ENCODE measurements around the gene MGAT4A. TPM values are rescaled to one million over a fixed set of nuclear protein-coding genes. Genes with fewer than 3 reads are reported as not detected.

The MGAT4A gene
- polyA plus RNA-seq, 4 donors: 30.0 to 35.1 (median 33.0) TPM

DNA sequence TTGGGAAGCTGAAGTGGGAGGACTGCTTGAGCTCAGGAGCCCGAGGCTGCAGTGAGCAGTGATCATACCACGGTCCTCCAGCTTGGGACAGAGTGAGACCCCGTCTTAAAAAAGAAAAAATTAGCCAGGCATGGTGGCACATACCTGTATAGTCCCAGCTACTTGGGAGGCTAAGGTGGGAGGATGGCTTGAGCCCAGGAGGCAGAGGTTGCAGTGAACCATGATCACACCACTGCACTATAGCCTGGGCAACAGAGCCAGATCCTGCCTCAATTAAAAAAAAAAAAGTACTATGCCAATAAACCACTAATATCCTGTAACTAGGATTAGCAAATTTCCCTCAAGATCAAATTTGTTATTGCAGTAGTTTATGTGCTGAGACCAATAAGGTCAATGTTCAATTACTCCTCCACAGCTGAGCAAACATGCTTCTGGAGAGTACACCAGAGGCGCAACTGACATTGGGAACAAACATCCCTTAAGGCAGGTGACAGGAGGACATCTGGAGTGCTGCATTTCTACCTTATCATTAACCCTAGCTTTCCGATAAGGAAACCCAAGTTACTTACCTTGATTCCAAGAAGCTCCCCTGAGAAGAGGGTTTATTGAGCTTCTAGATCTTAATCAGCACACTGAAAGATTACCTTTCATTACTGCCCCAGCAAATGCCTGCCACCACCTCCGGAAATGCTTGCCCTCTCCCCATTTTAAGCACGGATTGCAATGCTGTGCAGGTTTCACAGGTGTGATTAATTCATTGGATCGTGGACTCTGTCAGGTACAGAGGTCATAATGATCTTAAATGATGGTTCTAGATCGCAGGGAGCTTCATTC lies 26.2 kb downstream of the MGAT4A start:
- DNase-seq (ENCODE audit: low read depth in 4 of 4, low spot score in 3 of 4): no peak

DNA sequence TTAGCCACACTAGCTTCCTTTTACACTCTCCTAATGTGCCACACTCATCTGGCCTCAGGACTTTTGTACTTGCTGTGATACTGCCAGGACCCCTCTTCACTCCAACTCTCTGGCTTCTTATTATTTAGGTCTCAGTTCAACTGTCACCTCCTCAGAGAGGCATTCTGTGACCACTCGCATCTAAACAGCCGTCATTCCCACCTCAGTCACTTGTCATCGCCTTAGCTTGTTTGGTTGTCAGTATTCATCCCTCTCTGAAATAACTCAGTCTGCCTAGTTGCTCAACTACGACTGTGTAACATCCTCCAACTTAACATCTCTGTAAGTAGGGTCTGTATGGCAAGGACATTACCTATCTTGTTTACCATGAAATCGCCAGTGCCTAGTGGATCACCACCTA lies 27.2 kb downstream of the MGAT4A start:
- no peak for DNase-seq (ENCODE audit: low read depth in 4 of 4, low spot score in 3 of 4)

DNA sequence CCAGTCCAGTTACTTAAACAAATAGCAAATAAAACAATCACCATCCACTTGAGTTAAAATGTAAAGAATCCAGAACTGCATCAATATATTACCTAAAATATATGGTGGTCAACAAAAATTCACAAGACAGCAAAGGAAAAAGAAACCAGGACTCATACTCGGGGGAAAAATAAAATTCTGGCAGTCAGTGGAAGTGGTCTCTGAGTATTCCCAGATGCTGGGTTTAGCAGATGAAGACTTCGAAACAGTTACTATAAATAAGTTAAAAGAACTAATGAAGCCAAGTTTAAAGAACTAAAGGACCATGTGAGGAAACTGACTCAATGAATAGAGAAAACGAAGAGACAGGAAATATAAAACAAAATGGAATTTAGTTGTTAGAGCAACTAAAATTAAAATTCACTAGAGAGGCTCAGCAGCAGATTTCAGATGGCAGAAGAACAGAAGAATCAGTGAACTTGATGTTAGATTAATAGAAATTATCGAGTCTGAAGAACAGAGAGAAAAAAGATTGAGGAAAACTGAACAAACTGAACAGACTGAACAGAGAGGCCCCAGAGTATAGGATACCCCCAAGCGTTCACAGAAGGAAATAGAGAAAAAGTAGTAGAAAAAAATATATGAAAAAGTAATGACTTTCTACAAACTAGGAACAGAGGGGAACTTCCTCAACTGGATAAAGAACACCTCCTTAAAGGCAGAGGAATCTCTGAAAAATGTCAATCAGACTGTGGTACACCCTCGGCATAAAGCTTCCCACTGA lies 27.9 kb downstream of the MGAT4A start:
- peak in 3 of 4 donors; percentile 58 to 68 (median 60) for DNase-seq (ENCODE audit: low read depth in 4 of 4, low spot score in 3 of 4)

DNA sequence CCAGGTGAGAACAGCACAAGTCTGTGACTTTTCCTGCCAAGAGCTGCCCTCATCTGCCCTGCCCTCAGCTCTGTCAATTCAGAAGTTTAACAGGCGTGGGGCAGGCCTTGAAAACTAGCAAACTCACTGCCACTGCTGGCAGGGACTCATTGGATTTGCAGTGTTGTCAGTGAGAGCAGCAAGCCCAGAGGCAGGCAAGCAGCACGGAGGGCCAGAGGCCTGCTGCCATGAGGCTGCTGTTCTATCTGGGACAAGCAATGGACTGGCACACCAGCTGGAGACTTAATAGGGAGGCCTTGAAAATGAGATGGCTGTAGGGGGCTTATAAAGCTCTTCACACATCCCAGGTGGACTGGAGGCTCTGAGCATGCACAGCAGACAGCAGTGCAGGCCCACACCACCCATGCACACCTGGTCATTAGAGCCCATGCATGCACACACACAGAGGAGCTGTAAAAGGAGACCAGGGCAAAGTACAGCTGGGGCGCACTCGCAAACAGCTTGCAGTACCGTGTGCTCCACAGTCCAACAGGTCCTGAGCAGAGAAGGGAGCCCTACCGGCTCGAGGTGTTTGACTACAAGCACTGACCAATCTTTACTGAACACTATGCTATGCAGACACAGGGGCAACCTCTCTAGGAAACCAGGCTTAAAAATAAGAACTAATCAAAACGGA lies 28.7 kb downstream of the MGAT4A start:
- peak in 1 of 4 donors; percentile 25 for DNase-seq (ENCODE audit: low read depth in 4 of 4, low spot score in 3 of 4)

GRCh38 chr2:98701230-98701629 lies 29.7 kb downstream of the MGAT4A start:
- DNase-seq (ENCODE audit: low read depth in 4 of 4, low spot score in 3 of 4): no peak

DNA sequence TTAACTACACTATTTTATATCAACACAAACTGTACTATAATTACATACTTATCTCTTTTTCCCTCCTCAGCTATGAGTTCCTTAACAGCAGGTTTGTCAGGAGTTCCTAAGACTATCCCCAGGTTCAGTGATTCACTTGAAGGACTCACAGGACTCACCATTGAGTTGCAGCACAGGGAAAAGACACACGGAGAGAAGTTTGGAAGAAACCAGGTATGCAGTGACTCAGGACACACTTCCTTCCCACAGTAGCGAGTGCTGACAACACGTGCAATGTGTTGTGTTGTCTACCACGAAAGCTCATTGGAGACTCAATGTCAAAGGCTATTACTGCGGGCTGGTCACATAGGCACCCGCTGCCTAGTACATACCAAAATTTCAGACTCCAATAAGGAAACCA lies 32.0 kb downstream of the MGAT4A start:
- no peak for DNase-seq (ENCODE audit: low read depth in 4 of 4, low spot score in 3 of 4)

- DNase-seq (ENCODE audit: low read depth in 4 of 4, low spot score in 3 of 4): no peak
These were observed 33.1 kb downstream of the MGAT4A start for GRCh38 chr2:98697651-98698337.

GRCh38 chr2:98696200-98696599 lies 34.7 kb downstream of the MGAT4A start:
- no peak for DNase-seq (ENCODE audit: low read depth in 4 of 4, low spot score in 3 of 4)

- no peak for DNase-seq (ENCODE audit: low read depth in 4 of 4, low spot score in 3 of 4)
These were observed 35.7 kb downstream of the MGAT4A start for GRCh38 chr2:98695255-98695654.

DNA sequence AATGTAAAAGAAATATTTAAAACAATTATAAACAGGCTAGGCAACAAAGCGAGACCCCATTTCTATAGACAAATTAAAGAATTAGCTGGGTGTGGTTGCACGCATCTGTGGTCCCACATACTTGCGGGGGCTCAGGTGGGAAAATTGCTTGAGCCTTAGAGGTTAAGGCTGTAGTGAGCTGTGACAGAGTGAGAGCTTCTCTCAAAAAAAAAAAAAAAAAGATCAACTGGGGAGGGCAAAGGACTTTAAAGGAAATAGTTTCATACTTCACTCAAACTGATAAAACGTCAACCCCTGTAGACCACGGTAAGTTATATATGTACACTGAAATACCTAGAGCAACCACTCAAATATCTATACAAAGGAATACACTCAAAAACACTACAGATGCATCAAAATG lies 37.5 kb downstream of the MGAT4A start:
- DNase-seq (ENCODE audit: low read depth in 4 of 4, low spot score in 3 of 4): no peak

DNA sequence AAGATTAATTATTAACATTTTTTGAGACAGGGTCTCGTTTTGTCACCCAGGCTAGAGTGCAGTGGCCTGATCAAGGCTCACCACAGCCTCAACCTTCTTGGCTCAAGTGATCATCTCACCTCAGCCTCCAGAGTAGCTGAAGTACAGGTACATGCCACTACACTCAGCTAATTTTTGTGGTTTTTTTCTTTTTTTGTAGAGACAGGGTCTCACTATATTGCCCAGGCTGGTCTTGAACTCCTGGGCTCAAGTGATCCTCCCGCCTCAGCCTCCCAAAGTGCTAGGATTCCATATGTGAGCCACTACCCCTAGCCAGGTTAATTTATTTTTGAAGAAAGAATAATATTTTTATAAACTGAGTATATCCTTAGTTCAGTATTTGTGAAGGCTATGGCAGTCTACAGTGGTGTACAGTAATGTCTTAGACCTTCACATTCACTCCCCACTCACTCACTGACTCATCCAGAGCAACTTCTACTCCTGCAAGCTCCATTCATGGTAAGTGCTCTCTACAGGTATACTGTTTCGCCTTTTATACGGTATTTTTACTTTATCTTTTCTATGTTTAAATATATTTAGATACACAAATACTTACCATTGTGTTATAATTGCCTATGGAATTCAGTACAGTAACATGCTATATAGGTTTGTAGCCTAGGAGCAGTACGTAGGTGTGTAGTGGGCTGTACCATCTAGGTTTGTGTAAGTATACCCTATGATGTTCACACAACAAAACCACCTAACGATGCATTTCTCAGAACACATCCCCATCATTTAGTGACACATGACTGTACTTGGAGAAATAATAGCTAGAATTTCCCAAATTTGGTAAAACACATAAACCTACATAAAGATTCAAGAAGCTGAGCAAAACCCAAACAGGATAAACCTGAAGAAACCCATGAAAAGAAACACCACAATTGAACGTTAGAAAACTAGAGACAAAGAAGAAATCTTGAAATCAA lies 38.6 kb downstream of the MGAT4A start:
- no peak for DNase-seq (ENCODE audit: low read depth in 4 of 4, low spot score in 3 of 4)

- DNase-seq (ENCODE audit: low read depth in 4 of 4, low spot score in 3 of 4): no peak
These were observed 39.6 kb downstream of the MGAT4A start for GRCh38 chr2:98691303-98691702.

DNA sequence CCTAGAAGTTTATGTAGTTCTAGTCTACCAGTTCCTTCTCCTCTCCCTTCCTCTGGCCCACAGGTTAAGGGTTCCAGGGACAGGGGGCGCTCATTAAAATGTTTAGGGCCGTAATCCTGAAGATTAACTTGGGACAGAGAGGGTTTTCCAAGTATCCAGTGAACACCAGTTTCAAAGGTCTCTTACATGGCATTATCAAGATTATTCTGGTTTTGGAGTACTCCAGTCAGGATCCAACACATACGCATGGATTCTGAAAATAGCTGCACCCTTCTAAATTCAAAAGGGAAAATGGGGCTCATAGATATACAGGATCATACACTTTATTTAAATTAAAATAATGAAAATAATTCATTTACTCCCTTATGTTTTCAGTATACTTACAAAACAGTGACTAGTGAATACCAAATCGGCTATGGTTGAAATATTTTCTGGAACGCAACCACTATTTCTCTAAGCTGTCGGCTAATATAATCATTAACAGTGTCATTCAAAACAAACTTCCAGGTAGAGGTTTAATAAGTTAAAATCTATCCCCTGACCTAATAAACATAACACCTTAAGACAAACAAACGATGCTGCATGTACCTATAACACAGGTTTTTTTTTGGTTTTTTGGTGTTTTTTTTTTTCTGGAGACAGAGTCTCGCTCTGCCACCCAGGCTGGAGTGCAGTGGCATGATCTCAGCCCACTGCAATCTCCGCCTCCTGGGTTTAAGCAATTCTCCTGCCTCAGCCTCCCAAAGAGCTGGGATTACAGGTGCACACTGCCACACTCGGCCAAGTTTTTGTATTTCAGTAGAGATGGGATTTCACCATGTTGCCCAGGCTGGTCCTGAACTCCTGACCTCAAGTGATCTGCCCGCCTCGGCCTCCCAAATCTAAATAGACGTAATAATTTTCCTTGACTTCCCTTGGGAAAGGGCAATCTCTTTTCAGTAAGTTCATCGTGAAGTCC lies 44.7 kb downstream of the MGAT4A start:
- peak in 1 of 4 donors; percentile 35 for DNase-seq (ENCODE audit: low read depth in 4 of 4, low spot score in 3 of 4)

- no peak for DNase-seq (ENCODE audit: low read depth in 4 of 4, low spot score in 3 of 4)
These were observed 47.2 kb downstream of the MGAT4A start for GRCh38 chr2:98683728-98684127.

DNA sequence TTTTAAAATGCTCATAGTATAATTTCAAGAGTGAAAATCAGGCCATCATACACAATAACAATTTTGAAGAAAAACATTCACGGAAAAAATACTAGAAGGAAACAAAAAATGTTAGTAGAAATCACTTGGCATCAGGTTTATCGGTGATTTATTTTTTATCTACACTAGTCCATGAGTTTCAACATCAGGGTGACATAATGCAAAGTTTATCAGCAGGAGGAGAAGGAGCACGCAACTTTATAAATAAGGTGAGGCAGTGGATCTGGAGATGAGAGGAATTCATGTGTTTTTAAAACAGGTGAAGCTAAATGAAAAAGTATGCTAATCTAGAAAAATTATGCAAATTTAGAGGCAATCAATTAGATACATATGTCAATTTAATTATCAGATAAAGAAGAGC lies 54.2 kb downstream of the MGAT4A start:
- no peak for DNase-seq (ENCODE audit: low read depth in 4 of 4, low spot score in 3 of 4)

GRCh38 chr2:98674233-98674964 lies 56.5 kb downstream of the MGAT4A start:
- DNase-seq (ENCODE audit: low read depth in 4 of 4, low spot score in 3 of 4): no peak

DNA sequence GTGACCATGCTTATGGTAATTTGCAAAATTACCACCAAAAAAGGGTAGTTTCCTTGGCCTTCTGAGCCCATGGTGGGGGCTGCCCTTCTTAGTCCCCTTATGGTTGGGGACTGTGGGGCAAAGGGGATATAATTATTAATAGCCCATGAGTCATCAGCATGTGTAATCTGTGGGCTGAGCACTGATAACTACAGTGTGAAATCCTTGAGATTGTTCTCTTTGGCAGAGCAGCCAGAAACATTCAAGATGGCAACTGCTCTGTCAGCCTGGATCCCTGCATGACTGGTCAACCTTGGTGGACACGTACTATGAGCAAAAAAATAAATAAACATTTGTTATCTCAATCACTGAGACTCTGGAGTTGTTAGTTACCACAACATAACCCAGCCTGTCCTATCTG lies 61.3 kb downstream of the MGAT4A start:
- DNase-seq (ENCODE audit: low read depth in 4 of 4, low spot score in 3 of 4): no peak

GRCh38 chr2:98665677-98666076 lies 65.3 kb downstream of the MGAT4A start:
- no peak for DNase-seq (ENCODE audit: low read depth in 4 of 4, low spot score in 3 of 4)
